Gastroesophageal sphincter (tissue), 3 donors: Measurements from ENCODE around the gene PID1.

ENCODE experiments used
- POLR2A ChIP-seq, 2 donors: fragments of 450-650 bp; IDR thresholded peaks; one replicate each; pipeline ENCODE4 v1.6.1; 2017; ENCODE audit warnings: antibody characterized with exemption in 2 of 2, mild to moderate bottlenecking in 2 of 2, moderate library complexity in 1 of 2
- POLR2AphosphoS5 ChIP-seq: sonication (generic); formaldehyde crosslinking; IDR thresholded peaks from one replicate; pipeline ENCODE4 v1.6.1; 2017; ENCODE audit warnings: antibody characterized with exemption
- TF ChIP-seq, protein P1 (sequence below), 4 experiments: fragments of 200-600 bp in 2 of 4; fragments of 450-650 bp in 2 of 4; sonication (generic) in 1 of 4; IDR thresholded peaks; one replicate each; pipeline ENCODE4 v1.5.1; 2017 to 2019; ENCODE audit warnings: antibody characterized with exemption in 4 of 4, mild to moderate bottlenecking in 2 of 4, moderate library complexity in 2 of 4

DNA sequence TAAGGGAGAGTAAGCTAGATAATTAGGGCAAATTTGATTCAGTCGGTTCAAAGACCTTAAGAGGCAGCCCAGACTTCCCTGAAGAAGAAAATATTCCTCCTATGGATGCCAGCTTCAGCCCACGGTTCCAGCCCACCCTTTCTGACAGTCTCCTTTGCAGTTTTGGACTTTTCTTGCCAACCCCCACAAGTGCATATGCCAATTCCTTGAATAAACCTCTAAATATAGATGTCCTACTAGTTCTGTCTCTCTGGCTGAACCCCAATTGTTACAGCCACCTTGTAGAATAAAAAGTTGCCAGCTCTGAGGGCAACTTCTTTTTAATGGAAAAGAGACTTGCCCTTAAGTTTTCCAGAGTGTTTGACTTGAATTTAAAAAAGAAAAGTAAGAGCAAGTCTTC lies 111.7 kb downstream of the PID1 start:
- TF ChIP-seq, protein P1, sequence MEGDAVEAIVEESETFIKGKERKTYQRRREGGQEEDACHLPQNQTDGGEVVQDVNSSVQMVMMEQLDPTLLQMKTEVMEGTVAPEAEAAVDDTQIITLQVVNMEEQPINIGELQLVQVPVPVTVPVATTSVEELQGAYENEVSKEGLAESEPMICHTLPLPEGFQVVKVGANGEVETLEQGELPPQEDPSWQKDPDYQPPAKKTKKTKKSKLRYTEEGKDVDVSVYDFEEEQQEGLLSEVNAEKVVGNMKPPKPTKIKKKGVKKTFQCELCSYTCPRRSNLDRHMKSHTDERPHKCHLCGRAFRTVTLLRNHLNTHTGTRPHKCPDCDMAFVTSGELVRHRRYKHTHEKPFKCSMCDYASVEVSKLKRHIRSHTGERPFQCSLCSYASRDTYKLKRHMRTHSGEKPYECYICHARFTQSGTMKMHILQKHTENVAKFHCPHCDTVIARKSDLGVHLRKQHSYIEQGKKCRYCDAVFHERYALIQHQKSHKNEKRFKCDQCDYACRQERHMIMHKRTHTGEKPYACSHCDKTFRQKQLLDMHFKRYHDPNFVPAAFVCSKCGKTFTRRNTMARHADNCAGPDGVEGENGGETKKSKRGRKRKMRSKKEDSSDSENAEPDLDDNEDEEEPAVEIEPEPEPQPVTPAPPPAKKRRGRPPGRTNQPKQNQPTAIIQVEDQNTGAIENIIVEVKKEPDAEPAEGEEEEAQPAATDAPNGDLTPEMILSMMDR (IDR thresholded peaks at IDR 0.05): no peak
- TF ChIP-seq POLR2AphosphoS5 (no peak), POLR2A (IDR thresholded peaks at IDR 0.05) (no peak)
